Measurements from ENCODE around the gene ZDHHC15. TPM values are rescaled to one million over a fixed set of nuclear protein-coding genes. Genes with fewer than 3 reads are reported as not detected.
"Not testable (repeated sequence)": the region's sequence is repeated elsewhere in the genome, so short reads cannot be mapped to it uniquely, and the experiment has no call there.

ZDHHC15 gene, protein sequence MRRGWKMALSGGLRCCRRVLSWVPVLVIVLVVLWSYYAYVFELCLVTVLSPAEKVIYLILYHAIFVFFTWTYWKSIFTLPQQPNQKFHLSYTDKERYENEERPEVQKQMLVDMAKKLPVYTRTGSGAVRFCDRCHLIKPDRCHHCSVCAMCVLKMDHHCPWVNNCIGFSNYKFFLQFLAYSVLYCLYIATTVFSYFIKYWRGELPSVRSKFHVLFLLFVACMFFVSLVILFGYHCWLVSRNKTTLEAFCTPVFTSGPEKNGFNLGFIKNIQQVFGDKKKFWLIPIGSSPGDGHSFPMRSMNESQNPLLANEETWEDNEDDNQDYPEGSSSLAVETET
- under 0.01 TPM in 1 of 2 replicates, not detected in the other for total RNA-seq

DNA sequence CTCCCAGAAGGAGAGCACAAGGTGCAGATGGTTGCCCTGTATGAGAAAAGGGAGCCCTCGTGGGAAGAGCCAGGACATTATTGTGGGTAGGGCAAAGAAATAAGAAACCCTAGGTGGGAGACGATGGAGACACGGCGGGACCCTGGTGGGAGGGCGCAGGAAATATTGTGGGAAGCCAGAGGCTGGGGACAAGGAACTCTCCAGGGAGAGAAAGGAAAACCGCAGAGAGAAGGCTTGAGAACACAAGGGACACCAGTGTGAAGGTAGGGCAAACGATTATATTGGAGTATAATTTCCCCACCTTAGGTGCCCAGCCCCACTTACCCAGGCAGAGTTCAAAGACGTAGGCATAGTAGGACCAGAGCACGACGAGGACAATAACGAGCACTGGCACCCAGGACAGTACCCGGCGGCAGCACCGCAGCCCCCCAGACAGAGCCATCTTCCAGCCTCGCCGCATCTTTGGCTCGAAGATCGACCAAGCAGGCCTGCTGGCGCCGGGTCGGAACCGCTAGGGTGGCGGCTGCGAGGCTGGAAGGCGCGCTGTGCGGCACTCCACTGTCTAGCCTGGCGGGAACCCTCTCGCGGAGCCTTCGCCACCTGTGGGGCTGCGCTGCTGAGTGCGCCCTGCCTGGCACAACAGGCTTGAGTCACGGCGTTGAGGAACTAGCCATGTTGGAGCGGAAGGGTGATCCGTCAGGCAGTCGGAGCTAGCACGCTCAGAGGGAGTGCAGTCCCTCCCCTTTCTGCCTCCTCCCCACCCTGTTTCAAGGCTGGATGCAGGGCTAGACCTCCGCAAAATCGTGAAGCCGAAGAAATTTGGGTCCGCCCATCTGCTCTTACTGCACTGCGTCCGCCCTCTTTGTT lies at the start of gene ZDHHC15:
Gene ZDHHC15, minus strand, starts transcription at position 473 of the 867 bp plus-strand sequence. Its CDS starts 13 bp downstream, at position 460.
- TF ChIP-seq, protein P1, sequence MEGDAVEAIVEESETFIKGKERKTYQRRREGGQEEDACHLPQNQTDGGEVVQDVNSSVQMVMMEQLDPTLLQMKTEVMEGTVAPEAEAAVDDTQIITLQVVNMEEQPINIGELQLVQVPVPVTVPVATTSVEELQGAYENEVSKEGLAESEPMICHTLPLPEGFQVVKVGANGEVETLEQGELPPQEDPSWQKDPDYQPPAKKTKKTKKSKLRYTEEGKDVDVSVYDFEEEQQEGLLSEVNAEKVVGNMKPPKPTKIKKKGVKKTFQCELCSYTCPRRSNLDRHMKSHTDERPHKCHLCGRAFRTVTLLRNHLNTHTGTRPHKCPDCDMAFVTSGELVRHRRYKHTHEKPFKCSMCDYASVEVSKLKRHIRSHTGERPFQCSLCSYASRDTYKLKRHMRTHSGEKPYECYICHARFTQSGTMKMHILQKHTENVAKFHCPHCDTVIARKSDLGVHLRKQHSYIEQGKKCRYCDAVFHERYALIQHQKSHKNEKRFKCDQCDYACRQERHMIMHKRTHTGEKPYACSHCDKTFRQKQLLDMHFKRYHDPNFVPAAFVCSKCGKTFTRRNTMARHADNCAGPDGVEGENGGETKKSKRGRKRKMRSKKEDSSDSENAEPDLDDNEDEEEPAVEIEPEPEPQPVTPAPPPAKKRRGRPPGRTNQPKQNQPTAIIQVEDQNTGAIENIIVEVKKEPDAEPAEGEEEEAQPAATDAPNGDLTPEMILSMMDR (IDR thresholded peaks at IDR 0.05; ENCODE audit: insufficient read depth, low read depth, low read length), result no peak
- no peak for DNase-seq (ENCODE audit: low read depth)
- H3K4me3 ChIP-seq (ENCODE audit: low read depth, low read length), result no peak within 1 kb of the TSS

DNA sequence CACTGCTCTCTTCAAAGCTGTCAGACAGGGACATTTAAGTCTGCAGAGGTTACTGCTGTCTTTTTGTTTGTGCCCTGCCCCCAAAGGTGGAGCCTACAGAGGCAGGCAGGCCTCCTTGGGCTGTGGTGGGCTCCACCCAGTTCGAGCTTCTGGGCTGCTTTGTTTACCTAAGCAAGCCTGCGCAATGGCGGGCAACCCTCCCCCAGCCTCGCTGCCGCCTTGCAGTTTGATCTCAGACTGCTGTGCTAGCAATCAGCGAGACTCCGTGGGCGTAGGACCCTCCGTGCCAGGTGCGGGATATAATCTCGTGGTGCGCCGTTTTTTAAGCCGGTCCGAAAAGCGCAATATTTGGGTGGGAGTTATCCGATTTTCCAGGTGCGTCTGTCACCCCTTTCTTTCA lies 37.7 kb upstream of the ZDHHC15 start:
- DNase-seq (ENCODE audit: low read depth); H3K4me3 ChIP-seq (ENCODE audit: low read depth, low read length): not testable (repeated sequence)

DNA sequence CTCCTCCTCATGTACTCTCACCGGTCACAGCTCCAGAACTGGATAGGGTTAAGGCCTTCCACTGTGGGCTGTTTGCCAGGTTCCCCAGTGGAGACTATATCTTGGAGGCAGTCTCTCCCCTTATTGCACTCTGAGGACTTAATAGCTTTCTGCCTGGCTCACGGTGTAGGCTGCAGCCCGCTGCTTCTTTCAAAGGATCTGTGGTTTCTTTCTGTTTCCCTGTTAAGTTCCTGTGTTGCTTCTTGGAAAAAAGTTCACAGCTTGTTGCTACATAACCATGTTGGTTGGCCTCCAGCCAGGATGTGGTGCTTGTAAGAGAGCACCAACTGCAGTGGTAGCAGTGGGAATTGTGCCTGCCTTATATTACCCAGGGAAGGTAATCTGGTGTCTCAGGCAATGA lies 24.9 kb upstream of the ZDHHC15 start:
- no peak overlapping the region for H3K4me3 ChIP-seq (ENCODE audit: low read depth, low read length)
- DNase-seq (ENCODE audit: low read depth), result no peak
- TF ChIP-seq, protein P1 (IDR thresholded peaks at IDR 0.05; ENCODE audit: insufficient read depth, low read depth, low read length), result no peak

DNA sequence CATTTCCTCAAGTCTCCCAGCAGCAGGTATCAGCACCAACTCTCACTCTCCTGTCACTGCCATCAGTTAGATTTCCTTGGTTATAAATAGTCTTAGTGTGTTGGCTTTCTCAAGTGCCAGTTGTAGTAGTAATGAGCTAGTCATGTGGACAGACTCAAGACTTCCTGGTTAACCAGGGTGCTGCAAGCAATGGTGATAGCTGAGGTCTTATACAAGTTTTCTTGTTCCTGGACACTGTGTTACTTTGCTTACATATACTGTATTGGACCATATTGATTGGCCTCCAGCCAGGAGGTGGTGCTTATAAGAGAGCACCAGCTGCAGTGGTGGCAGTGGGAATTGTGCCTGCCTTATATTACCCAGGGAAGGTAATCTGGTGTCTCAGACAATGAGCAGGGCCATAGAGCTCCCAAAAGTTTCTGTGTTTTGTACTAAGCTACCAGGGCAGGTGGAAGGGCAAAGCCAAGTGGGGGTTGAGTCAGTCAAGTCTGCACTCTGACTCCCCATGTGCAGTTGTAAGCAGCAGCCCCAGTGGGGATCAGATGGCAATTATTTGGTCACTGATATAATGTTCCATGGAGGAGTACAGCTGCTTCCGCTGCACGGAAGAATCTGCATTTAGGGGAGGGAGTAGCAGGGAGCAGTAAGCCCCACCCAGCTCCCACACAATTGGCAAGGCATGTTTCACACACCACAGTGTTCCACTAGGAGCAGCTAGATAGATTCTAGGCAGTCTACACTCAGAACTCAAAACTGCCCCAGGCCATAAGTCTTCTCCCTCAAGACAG lies 24.1 kb upstream of the ZDHHC15 start:
- no peak for DNase-seq (ENCODE audit: low read depth)
- TF ChIP-seq, protein P1 (IDR thresholded peaks at IDR 0.05; ENCODE audit: insufficient read depth, low read depth, low read length), result no peak
- no peak overlapping the region for H3K4me3 ChIP-seq (ENCODE audit: low read depth, low read length)

DNA sequence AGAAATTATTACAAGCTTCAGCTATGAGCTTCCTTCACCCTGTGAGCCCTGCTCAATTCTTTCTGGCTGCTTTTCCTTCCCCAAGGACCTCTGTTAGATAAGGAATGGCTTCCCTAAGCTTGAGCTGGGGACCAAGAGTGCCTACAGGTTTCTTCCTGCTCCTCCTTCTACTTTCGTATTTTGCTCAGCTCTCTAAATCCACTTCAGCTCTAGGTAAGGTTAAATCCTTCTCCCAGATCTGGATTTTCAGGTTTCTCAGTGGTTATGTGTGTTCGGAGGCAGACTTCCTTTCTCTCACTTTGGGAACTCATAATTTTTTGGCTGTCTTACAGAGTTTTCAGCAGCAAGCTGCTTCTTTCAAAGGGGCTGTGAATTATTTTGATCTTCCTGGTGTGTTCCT lies 21.9 kb upstream of the ZDHHC15 start:
- TF ChIP-seq, protein P1 (IDR thresholded peaks at IDR 0.05; ENCODE audit: insufficient read depth, low read depth, low read length), result no peak
- no peak for DNase-seq (ENCODE audit: low read depth)
- no peak overlapping the region for H3K4me3 ChIP-seq (ENCODE audit: low read depth, low read length)

DNA sequence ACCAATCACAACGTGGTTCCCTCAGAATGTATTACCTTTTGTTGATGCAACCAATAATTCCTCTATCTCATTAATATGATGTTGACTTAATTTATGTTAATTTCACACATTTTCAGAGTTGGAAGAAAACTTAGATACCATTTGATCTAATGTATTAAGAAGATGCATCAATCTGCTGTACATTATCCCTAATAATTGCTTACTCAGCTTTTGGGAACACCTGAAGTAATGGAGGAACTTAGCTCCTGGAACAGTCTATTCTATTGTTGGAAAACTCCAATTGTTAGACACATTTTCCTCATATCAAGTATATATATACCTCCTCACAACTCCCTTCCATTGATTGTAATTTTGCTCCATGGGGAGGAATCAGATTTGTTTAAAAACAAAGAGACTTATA lies 38.9 kb downstream of the ZDHHC15 start:
- no peak for DNase-seq (ENCODE audit: low read depth)
- H3K4me3 ChIP-seq (ENCODE audit: low read depth, low read length), result no peak overlapping the region
- TF ChIP-seq, protein P1 (IDR thresholded peaks at IDR 0.05; ENCODE audit: insufficient read depth, low read depth, low read length), result no peak

DNA sequence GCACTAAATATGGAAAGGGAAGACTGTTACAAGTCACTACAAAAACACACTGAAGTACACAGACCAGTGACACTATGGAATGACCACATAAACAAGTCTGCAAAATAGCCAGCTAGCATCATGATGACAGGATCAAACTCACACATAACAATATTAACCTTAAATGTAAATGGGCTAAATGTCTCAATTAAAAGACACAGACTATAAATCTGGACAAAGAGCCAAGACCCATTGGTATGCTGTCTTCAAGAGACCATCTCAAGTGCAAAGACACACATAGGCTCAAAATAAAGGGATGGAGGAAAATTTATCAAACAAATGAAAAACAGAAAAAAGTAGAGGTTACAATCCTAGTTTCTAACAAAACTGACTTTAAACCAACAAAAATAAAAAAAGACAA lies 61.1 kb downstream of the ZDHHC15 start:
- H3K4me3 ChIP-seq (ENCODE audit: low read depth, low read length); DNase-seq (ENCODE audit: low read depth): not testable (repeated sequence)

All from fibroblast of villous mesenchyme (primary cell).